OCI-LY3 (cell line): Measurements from ENCODE around the gene PDS5B.

ENCODE experiments used
- EZH2phosphoT487 ChIP-seq: fragments of 200-600 bp; shearing (Covaris generic); IDR thresholded peaks from 2 replicates; pipeline ENCODE4 v1.6.1; 2018; ENCODE audit warnings: antibody characterized with exemption, mixed run types, low read depth
- TF ChIP-seq, protein P1 (sequence below): fragments of 200-600, 300-600 bp; sonication (generic); IDR thresholded peaks from 2 replicates; pipeline ENCODE4 v1.5.1; 2014; ENCODE audit warnings: antibody characterized with exemption, low read length, low read depth

GRCh38 chr13:32682130-32682529, 95.9 kb downstream of the PDS5B start:
- TF ChIP-seq, protein P1, sequence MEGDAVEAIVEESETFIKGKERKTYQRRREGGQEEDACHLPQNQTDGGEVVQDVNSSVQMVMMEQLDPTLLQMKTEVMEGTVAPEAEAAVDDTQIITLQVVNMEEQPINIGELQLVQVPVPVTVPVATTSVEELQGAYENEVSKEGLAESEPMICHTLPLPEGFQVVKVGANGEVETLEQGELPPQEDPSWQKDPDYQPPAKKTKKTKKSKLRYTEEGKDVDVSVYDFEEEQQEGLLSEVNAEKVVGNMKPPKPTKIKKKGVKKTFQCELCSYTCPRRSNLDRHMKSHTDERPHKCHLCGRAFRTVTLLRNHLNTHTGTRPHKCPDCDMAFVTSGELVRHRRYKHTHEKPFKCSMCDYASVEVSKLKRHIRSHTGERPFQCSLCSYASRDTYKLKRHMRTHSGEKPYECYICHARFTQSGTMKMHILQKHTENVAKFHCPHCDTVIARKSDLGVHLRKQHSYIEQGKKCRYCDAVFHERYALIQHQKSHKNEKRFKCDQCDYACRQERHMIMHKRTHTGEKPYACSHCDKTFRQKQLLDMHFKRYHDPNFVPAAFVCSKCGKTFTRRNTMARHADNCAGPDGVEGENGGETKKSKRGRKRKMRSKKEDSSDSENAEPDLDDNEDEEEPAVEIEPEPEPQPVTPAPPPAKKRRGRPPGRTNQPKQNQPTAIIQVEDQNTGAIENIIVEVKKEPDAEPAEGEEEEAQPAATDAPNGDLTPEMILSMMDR, result no peak
- TF ChIP-seq EZH2phosphoT487, result no peak
